D341Med (cell line): ENCODE data around the gene SFMBT2.

Source experiments
- DNase-seq: peaks from one replicate; pipeline ENCODE4 v3.0.0; 2012; ENCODE audit warnings: low spot score

Gene SFMBT2

DNA sequence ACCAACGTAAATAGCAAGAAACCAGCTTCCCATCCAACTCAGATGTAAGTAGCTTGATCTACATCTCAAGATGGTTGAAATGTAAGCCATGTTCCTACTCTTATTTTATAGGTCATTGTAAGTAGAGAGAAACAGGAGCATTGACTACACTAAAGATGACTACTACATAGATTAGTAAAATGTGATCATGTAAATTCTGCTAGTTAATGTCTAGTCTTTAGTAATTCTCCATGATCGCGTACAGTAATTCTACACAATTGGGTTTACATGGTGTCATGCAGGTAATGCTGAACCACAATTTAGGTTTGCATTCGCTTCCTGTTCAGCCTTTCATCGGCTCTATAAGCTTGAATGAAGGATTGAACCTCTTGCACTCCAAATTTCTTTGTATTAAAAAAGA, 14.9 kb upstream of the SFMBT2 start:
- DNase-seq = no peak

DNA sequence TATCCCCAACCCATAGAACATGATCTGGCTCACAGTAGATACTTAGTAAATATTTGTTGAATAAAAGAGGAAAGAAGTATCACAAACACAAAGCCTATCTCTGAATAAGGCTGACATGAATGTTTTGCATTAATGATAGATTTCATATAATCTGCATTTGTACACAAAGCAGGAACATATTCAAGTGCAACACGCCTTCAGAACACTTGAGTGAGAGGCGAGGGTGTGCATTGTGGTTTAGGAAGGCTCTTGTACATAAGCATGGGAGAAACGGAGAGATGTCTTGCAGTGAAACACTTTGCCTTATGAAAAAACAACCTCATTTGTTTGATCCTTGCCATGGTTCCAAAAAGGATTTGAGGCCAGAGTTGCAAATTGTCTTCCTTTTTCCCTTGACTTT, 14.1 kb upstream of the SFMBT2 start:
- DNase-seq = no peak

DNA sequence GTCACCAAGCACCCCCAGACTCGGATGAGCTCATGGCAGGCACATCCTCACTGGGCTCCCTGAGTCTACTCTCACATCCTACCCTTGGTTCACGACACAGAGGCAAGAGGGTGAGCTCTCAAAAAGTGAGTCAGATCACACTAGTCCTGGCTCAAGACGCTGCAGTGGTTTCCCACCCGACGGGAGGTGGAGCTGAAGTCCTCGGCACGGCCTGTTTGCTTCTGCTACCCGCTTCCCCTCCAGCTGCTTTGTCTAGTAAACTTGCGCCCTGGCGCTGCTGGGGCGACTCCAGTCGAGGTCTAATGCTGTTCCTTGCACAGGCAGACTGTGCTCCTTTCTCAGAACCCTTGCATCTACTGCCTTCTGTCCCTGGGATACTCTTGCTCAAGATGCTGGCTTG, 13.5 kb upstream of the SFMBT2 start:
- DNase-seq = no peak

DNA sequence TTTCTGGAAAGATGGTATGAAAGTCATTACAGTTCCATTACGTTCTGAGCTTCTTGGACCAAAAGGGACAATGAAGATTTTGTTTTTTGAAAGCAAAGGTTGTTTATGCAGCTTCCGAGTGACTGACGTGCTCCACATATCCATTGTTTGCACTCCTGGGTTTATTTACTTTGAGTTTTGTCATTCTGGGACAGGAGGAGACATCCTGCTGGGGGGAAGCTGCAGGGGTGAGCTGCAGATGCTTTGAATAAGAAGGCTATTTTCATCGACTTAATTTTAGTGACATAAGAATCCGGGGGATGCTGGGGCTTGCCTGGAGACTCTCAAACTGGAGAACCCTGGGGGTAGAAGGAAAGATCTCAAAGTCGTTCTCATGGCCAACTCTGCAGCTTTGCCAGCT, 12.7 kb upstream of the SFMBT2 start:
- no peak for DNase-seq

DNA sequence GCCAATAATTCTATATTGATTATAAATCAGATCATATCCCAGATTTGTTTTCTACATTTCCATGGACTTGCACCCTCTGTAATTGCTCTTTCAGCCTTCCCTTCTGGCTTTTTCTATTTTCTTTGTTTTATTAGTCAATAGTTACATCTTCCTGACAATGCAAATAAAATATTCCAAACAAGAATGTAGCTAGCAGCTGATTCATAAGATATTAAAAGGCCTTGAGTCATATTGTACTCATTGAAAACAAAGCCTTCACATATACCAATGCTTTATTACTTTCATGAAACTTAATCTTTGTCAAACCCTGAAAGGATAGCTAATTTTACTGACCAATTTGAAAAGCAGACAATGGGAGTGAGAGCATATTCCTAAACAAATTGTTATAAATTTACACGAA, 10.7 kb upstream of the SFMBT2 start:
- DNase-seq = no peak

DNA sequence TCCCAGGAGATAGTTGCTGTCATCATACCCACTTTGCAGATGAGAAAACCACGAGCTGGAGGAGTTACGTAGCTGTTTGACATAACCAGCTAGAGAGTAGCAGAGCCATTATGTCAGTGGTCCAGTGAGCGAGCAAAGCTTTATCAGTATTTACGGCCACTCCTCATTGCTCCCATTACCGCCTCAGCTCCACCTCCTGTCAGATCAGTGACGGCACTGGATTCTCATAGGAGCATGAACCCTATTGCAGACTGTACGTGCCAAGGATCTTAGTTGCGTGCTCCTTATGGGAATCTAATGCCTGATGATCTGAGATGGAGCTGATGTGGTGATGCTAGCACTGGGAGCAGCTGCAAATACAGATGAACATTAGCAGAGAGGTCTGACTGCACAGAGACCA, 9.2 kb upstream of the SFMBT2 start:
- no peak for DNase-seq

DNA sequence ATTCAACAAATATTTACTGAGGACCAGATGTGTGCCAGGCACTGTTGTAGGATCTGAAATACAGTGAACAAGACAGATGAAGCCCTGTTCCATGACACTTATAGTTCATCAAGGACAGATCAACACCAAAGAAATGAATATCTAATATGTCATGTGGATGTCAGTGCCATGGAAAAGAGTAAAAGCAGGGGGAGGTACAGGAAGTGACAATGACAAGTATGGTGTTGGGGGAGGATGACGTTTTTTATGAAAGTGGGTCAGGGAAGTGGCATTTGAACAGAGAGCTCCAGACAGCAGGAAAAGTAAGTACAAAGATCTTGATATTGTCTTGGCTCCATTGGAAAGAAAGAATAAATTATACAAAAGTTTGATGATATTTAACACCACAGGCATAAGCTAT, 7.0 kb upstream of the SFMBT2 start:
- no peak for DNase-seq

DNA sequence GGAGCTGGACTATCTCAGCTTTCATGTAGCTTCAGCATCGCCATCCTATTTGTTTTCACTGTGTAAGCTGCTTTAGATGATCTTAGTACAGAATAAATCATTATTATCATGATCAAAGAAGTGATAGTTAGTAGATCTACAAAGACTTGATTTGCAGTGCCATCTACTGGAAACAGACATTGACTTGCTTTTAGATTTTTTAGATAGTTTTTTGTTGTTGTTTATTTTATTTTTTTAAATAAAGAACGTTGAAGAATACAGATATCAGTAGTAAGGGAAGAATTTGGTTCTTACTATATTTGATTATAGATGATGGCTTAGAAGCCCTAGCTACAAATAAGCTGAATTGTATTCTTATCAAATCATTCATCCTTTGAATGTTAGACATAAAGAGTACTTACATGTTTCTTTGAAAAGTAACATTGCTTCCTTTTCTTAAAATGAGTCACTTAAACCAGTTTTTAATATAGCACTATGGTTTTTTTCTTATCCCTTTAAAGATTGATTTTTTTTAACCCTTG, 6.3 kb upstream of the SFMBT2 start:
- no peak for DNase-seq

DNA sequence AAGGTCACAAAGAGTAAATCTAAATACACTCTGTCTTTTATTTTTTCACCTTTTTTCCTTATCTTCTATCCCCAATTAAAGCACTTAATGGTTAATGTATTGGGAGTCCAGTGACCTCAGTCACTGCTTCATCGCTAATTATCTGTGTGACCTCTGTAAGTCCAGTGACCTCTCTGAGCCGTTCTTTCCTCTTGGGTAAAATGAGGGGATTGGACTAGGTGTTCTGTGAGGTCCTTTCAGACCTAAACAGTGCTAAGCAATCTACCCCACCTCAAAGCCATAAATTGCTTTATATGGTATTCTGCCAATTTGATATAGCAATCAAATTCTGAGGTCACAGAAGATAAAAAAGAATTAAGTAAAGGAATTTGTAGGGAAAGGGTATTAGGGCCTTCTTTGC, 3.9 kb upstream of the SFMBT2 start:
- no peak for DNase-seq

DNA sequence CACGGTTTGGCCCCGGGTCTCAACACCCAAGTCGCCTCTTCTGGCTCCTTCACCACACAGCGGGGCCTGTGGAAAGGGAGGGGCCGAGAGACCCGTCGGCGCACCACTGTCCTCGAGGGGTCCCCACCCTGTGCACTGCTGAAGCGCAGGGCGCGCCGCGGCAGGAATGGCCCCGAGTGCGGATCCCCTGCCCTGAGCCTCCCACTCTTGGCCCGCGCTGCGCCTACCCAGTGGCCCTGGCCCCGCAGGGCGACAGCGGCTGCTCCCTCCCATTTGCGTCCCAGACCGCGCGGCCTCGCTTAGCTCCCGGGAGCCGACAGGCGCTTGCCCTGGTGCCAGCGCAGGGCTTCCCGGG, 2.1 kb upstream of the SFMBT2 start:
- peak; percentile 30 for DNase-seq

DNA sequence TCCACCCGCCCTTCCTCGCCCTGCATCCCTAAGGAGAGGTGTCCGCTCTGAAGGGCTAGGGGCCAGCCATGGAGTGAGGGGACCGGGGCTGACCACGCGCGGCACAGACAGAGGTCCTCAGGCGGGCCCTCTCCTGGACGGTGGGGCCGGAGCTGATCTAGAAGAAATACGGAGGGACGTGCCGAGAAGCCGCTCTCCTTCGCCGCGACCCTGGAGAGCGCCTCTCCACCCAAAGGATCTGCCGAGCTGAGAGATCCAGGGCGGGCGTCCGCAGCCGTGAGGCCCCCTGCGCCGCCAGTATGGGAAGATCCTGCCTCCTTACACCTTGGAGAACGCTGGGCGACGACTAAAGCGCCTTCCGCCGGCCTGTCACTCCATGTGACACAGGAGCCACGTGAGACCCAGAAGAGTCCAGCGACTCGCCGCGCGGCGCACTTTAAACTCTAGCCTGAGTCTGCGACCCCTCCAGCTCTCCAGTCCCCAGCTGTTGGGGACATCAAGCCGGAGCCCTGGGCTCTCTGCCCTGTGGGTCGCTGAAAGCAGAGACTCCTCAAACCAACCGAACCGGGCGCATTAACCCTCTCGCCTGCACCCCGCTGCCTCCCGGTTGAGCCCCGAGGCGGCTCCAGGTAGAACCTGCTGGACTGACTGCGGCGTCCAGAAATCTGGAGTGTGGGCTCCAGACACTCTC, 1.5 kb upstream of the SFMBT2 start:
- DNase-seq = no peak

DNA sequence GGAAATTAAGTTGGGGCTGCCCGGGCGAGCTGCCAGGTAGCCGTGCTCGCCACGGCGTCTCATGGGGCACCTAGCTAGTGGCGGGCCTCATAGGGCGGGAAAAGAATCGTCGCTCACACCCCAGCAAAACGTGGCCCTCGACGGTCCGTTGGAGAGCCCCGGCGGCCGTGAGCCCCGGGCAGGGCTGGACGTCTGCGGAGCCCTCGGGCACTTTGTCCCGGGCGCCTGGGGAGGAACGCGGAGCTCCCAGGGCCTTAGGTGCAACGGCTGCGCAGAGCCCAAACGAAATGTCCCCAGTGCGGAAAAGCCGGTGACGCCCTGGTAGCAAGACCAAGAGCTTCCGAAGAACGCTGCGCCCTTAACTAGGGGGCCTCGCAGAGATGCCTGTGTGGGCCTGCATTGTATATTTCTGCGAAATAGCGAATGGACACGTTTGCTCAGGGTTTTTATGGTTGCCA, 866 bp upstream of the SFMBT2 start:
- DNase-seq = no peak

DNA sequence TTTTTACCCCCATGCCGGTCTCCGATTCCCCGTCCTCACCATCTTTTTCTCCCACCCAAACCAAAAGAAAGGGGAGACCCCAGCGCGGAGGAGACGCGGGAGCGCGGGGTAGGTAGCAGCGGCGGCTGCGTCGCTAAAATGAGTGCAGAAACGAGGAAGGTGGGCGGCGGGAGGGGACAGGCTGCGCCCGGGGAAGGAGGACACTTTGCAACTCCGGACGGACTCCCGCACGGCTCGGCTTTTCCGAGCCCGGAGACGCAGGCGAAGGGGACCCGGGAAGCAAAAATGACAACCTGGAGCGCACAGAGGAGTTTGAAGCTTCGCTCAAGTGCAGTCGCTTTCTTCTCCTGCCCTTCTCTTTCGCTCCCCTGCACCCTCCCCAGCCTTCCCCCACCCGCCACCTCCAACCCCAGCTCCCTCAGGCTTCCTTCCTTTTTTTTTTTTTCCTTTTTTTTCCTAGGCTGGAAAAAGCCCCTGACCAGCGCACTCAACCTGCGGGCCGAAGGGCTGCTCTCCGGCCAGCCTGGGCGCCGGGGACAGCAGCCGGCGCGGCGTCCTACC, 453 bp downstream of the SFMBT2 start:
- peak; percentile 50 for DNase-seq

DNA sequence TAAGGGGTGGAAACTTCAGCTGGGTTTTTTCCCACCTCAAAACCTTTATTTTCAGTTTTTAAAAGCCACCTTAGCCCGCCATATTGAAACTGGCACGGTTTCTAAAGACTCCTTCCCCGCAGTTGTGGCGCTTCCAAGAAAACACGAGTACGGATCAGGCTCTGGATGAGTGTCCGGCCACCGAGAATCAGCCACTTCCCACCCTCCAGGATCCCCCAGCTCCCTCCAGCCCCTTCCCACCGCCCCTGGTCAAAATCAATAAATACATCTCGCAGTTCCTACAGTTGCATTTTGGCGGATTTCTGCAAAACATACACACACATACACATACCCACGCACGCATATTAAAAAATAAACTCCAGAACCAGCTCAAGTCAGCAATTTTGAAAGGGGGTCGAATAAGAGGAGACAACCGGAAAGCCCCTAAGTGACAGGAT, 1.1 kb downstream of the SFMBT2 start:
- no peak for DNase-seq

DNA sequence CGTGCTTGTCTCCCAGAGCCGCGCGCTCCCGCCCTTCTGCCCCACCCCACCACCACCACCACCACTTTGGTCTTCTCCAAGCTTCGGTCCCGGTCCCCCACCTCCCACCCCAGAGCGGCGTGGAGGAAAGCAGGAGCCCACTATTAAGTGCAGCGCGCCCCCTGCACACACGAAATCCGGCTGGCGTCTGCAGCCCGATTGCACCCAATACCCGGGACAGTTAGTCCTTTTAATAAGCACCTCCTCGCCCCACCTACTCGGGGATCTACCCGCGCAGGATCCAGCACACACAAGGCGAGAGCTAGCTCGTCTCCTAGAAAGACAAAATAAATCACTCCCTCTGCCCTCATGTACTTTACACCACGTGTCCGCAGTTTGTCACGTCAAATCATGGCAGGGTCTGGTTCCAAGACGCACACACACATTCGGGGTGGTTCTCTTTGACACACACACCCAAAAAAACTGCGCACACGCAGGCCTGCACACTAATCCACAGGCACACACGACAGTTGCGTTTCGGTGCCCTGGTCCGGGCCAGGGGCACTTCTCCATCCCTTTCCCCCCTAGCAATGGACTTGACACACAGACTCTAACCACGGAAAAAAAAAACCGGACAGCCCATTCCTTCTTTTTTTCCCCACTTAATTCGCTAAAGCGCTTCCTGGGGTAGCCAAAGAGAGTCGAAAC, 1.6 kb downstream of the SFMBT2 start:
- no peak for DNase-seq

DNA sequence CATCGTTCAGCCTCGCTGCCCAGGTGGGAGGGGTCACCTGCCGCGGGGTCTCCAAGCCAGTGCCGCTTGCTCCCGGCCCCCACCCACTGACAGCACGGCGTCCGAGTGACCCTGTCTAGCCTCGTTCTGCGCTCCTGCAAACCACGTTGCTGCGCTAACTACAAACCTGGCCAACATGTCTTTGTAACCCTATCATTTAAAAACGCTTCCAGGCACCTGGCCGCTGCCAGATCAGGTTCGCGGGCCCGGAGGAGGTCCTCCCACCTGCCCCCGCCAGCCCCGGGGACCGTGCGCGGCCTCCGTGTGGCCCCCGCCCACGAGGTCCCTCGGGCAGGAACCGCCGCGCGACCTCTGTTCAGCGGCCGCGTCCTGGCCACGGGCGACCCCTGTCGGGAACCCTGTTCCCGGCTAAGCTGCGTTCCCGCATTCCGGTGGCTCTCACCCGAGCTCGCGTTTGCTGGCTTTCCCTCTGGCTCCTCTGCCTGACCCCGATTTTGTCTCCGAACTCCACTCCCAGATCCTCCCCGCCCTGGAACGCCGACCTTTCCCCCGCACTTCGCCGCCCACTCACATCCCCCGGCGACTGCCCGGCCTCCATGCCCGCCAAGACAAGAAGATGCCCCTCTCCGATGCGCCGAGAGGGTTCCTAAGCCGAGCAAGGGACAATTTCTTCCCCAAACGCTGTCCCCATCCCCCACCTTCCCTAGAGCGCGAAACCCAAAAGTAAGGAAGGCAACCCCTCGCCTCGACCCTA, 2.4 kb downstream of the SFMBT2 start:
- DNase-seq = peak; percentile 31

DNA sequence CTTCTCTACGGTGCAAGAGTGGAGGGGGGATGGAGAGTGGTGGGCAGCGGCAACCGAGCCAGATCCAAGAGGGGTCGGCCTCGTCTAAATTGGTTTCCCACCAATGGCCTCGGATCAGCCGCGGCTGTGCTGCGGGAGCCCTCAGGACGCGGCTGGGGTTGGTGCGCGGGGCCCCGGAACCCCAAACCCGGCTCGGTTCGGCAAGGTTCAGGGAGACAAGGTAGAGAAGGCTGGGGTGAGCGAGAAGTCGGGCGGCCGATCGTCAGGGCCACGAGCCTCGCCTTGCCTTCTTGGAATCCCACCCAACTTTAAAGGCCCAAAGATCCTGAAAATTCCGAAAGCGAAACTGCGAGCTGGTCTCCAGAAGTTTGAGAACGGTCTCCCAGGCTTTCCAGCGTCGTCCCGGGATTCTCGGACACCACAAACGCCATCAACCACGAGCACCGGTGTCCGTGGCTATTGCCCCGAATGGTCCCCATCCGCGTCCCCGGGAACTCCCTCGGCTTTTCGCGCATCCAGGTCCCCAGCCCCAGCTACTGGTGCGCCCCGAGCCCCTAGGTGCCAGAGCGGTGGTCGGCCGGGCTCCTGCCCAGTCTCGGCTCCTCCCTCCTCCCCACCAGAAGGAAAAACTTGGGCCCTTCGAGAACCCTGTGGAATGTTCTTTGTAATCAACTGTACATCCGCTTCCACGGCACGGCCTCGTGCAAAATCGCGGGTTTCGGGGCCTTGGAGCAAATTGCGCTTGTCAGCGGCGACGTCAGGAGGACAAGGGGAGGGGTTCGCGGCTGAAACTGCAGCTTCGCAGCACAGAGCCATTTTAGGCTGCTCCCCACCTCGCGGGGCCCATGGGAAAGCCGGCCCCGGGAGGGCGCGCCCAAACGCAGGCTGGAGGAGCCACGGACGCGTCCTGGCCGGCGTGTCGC, 3.2 kb downstream of the SFMBT2 start:
- DNase-seq = no peak

DNA sequence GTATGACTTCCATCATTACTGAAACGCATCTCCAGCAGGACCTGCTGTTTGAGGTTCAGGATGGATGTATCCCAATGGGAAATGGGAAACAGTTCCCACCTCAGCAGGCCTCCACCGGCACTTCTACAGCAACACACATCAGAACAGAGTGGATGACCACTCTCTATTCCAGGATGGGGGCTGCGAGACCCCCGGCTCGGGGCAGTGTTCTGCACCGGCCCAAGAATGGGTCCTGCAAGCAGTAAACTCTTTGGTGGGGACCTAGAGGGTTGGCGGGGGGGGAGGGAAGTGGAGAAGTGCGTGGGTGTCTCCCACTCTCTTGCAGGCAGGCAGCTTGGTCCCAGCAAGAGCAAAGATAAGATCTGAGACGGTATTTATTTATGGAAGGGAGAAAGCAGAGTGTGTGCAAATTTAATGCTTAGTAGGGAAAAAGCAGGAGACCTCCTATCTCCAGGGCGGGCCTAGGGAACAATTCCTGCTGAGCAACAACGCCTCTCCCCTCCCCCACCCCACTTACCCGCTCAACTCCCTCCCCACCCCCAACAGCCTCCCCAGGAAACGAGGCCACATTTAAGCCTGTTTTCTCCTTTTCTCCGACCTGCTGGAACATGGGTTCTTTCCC, 4.0 kb downstream of the SFMBT2 start:
- DNase-seq = no peak

DNA sequence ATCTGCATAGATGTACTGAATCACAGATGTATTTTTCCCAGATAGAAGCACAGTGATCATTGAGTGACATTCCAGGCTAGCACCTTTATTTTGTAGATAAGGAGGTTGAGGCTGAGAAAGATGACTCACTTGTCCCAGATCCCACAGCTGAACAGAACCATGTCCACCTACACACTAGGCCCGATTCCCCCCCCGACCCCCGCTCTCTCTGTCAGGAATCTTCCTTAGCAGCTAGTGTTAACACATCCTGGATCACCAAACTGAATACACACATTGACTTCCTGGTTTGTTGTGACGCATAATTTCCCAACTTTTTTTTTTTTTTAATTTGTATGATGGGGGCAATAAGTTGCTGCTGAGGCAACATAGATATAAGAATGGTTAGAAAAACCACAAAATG, 5.2 kb downstream of the SFMBT2 start:
- DNase-seq = no peak

DNA sequence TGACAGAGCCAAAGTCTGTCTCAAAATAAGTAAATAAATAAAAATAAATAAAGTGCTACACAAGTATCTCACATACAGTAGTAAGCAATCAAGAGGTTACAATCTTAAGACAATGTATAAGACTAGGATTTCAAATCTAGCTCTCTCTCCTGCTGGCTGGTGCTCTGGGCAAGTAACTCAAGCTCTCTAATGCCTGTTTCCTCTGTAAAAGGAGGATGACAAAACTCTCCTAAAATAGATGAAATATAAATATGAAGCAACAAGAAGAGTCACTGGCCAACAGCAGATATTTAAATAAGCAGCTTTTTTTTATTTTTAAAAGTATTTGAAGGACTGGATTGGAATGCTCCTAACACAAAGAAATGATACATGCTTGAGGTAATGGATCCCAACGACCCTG, 7.2 kb downstream of the SFMBT2 start:
- DNase-seq = no peak

DNA sequence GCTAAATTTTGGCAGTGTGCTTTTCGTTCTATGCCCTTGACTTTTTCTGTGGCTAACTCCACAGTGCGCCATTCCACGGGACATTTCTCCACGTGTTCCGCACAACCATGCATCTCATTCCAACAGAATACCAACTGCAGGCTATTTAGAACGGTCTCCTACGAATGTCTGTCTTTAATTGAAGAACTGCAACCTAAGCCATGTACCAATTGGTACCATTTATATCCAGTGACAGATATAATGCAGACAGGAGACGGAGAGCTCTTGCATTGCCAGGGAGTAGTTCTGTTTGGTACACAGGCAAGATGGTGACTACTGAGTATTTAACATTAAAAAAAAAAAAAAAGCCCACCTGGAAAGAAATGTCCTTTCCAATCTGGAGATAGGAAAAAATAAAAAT, 9.1 kb downstream of the SFMBT2 start:
- no peak for DNase-seq
